GM19238 (cell line): Measurements from ENCODE around the gene BRAT1.

Experiments
- DNase-seq: peaks from one replicate; pipeline ENCODE4 v3.0.0; 2011; ENCODE audit warnings: low spot score; ENCODE audit not compliant: insufficient read length

Gene BRAT1

GRCh38 chr7:2585446-2585845 is 30.1 kb upstream of the BRAT1 start:
- DNase-seq, result no peak

- no peak for DNase-seq
Measured at GRCh38 chr7:2583798-2584580, 28.7 kb upstream of the BRAT1 start.

GRCh38 chr7:2582006-2582735 is 26.8 kb upstream of the BRAT1 start:
- no peak for DNase-seq

- no peak for DNase-seq
Measured at GRCh38 chr7:2580636-2581035, 25.3 kb upstream of the BRAT1 start.

GRCh38 chr7:2577914-2578680 is 22.8 kb upstream of the BRAT1 start:
- no peak for DNase-seq

GRCh38 chr7:2576742-2577491 is 21.6 kb upstream of the BRAT1 start:
- DNase-seq, result no peak

GRCh38 chr7:2575733-2576340 is 20.5 kb upstream of the BRAT1 start:
- no peak for DNase-seq

- no peak for DNase-seq
Measured at GRCh38 chr7:2575046-2575732, 19.9 kb upstream of the BRAT1 start.

- DNase-seq, result no peak
Measured at GRCh38 chr7:2573761-2574160, 18.4 kb upstream of the BRAT1 start.

- no peak for DNase-seq
Measured at GRCh38 chr7:2572101-2572842, 16.9 kb upstream of the BRAT1 start.

GRCh38 chr7:2571409-2571808 is 16.1 kb upstream of the BRAT1 start:
- no peak for DNase-seq

GRCh38 chr7:2570021-2570420 is 14.7 kb upstream of the BRAT1 start:
- no peak for DNase-seq

GRCh38 chr7:2569421-2569820 is 14.1 kb upstream of the BRAT1 start:
- no peak for DNase-seq

- DNase-seq, result no peak
Measured at GRCh38 chr7:2568521-2569223, 13.3 kb upstream of the BRAT1 start.

GRCh38 chr7:2567679-2568278 is 12.5 kb upstream of the BRAT1 start:
- DNase-seq, result no peak

- no peak for DNase-seq
Measured at GRCh38 chr7:2566890-2567678, 11.8 kb upstream of the BRAT1 start.

GRCh38 chr7:2566348-2566889 is 11.1 kb upstream of the BRAT1 start:
- DNase-seq, result no peak
